Esophagus squamous epithelium (tissue), 5 donors: ENCODE data around the gene MAMDC4. TPM values are rescaled to one million over a fixed set of nuclear protein-coding genes. Genes with fewer than 3 reads are reported as not detected.

Experiments
- DNase-seq: peaks from one replicate; lab custom pipeline; 2025; lab: John Stamatoyannopoulos, UW
- H3K27ac ChIP-seq, 4 donors: fragments of 200-600 bp; sonication (generic); one replicate each; pipeline ENCODE4 v1.5.1; 2016 to 2019; ENCODE audit warnings: mild to moderate bottlenecking in 1 of 4
- H3K27me3 ChIP-seq, 4 donors: fragments of 200-600 bp; sonication (generic); 1 replicate in 3 of 4; 2 replicates in 1 of 4; pipeline versions ENCODE4 v1.5.1 to v1.6.0; 2017 to 2021; ENCODE audit warnings: antibody characterized with exemption in 1 of 4
- H3K36me3 ChIP-seq, 3 donors: fragments of 200-600 bp; sonication (generic); one replicate each; pipeline ENCODE4 v1.5.1; 2016 to 2019
- H3K4me1 ChIP-seq, 3 donors: fragments of 200-600 bp; sonication (generic); one replicate each; pipeline ENCODE4 v1.5.1; 2017 to 2019
- H3K4me3 ChIP-seq, 4 donors: fragments of 200-600 bp; sonication (generic); 1 replicate in 3 of 4; 2 replicates in 1 of 4; pipeline ENCODE4 v1.5.1; 2016 to 2019; ENCODE audit warnings: mild to moderate bottlenecking in 2 of 4, moderate library complexity in 1 of 4
- H3K9me3 ChIP-seq, 3 donors: fragments of 200-600 bp; sonication (generic); one replicate each; pipeline ENCODE4 v1.5.1; 2016 to 2019
- POLR2A ChIP-seq, 4 donors: fragments of 450-650 bp; IDR thresholded peaks; one replicate each; pipeline ENCODE4 v1.6.1; 2017; ENCODE audit warnings: antibody characterized with exemption in 4 of 4, mild to moderate bottlenecking in 4 of 4, moderate library complexity in 3 of 4
- WGBS, 2 donors: methylation state at CpG; one replicate each; pipeline ENCODE4 v1.1.5; 2018; 5-methylcytosine and 5-hydroxymethylcytosine counted together
- intact Hi-C: fragments of 100-400 bp; cut with DNase I; formaldehyde crosslinking; loops from one replicate; pipeline ENCODE4 v1.15.0; 2022
- total RNA-seq, 4 donors: library from RNA; depleted of rRNA; stranded (reverse); fragments of >200 nt; gene quantifications; one replicate each; pipeline ENCODE4 v1.1.0, GENCODE V29; 2016
- TF ChIP-seq, protein P1 (sequence below), 6 experiments: fragments of 450-650 bp in 4 of 6; fragments of 200-600 bp in 2 of 6; sonication (generic) in 2 of 6; IDR thresholded peaks; one replicate each; pipeline ENCODE4 v1.5.1; 2016 to 2019; ENCODE audit warnings: antibody characterized with exemption in 6 of 6, mild to moderate bottlenecking in 4 of 6, moderate library complexity in 4 of 6
- donor health status: DM: yes; HTN: yes; CAD: no.

Gene MAMDC4
- total RNA-seq, 4 donors from 2014 or later, result 1.8 to 2.9 (median 2.7) TPM

DNA sequence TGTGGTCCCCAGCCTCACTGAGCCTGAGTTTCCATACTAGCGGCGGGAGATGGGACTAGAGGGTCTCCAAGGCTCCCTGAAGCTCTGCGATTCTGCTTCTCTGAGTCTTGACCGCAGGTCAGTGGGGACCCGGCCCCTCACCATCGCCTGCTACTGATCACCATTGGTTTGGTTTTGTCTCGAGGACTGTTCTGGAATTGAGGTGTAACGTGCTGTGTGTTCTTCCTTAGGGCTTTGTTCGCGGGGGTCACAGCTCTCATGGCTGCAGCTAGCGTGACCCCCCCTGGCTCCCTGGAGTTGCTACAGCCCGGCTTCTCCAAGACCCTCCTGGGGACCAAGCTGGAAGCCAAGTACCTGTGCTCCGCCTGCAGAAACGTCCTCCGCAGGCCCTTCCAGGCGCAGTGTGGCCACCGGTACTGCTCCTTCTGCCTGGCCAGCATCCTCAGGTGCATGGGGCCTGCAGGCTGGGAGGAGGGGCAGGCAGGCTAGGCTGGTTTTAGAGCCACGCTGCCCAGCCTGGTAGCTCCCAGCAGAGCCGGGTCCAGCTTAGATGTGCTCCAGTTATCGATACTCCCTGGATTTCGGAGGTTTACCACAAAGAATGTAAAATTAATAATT lies 46.4 kb downstream of the MAMDC4 start:
- H3K9me3 ChIP-seq, result no peaks in the 10 kb centered on the region
- no peaks in the 10 kb centered on the region for H3K27me3 ChIP-seq
- WGBS, 2 donors, result 88 to 92% methylated on average over 10 of the region's 21 CpGs
- H3K36me3 ChIP-seq, result peaks cover 0 to 56% (median 9%) of the 10 kb centered on the region in 3 donors
- no peak for DNase-seq
- intact Hi-C loops, result no loop called here
- no peak overlapping the region for H3K4me3 ChIP-seq
- peaks cover 33 to 54% (median 37%) of the 10 kb centered on the region in 3 donors for H3K4me1 ChIP-seq
- peak overlapping the region in 2 of 4 donors; percentile 90 to 93 for H3K27ac ChIP-seq
- TF ChIP-seq, protein P1, sequence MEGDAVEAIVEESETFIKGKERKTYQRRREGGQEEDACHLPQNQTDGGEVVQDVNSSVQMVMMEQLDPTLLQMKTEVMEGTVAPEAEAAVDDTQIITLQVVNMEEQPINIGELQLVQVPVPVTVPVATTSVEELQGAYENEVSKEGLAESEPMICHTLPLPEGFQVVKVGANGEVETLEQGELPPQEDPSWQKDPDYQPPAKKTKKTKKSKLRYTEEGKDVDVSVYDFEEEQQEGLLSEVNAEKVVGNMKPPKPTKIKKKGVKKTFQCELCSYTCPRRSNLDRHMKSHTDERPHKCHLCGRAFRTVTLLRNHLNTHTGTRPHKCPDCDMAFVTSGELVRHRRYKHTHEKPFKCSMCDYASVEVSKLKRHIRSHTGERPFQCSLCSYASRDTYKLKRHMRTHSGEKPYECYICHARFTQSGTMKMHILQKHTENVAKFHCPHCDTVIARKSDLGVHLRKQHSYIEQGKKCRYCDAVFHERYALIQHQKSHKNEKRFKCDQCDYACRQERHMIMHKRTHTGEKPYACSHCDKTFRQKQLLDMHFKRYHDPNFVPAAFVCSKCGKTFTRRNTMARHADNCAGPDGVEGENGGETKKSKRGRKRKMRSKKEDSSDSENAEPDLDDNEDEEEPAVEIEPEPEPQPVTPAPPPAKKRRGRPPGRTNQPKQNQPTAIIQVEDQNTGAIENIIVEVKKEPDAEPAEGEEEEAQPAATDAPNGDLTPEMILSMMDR (IDR thresholded peaks at IDR 0.05), result no peak
- no peak for TF ChIP-seq POLR2A (IDR thresholded peaks at IDR 0.05)

DNA sequence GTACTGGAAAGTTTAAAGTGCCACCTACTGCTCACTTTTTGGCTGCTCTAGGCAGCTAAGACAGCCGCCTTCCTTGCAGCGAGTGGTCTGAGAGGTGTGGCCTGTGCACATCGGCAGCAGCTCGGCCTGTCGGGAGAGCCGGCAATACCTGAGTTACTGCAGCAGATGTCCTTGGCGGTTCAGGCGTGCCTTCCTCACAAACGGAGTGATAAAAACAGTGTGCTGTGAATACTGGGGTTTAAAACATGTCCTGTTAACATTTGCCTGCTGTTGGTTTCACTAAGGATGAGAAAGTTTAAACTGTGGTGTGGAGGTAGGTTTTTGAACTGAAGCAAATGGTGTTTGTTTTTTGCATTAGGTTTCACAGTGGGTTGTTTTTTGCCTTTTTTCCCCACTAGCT lies 47.0 kb downstream of the MAMDC4 start:
- peaks cover 0 to 58% (median 9%) of the 10 kb centered on the region in 3 donors for H3K36me3 ChIP-seq
- peak overlapping the region; percentile 8 to 93 (median 90) for H3K27ac ChIP-seq
- intact Hi-C loops, result no loop called here
- 37 to 43% methylated on average over 7 to 9 of the region's 9 CpGs for WGBS, 2 donors
- H3K4me3 ChIP-seq, result no peak overlapping the region
- no peaks in the 10 kb centered on the region for H3K27me3 ChIP-seq
- DNase-seq, result no peak
- no peak for TF ChIP-seq POLR2A (IDR thresholded peaks at IDR 0.05)
- TF ChIP-seq, protein P1 (IDR thresholded peaks at IDR 0.05), result peak in 1 of 6 experiments; percentile 11
- peaks cover 33 to 60% (median 37%) of the 10 kb centered on the region in 3 donors for H3K4me1 ChIP-seq
- H3K9me3 ChIP-seq, result no peaks in the 10 kb centered on the region

DNA sequence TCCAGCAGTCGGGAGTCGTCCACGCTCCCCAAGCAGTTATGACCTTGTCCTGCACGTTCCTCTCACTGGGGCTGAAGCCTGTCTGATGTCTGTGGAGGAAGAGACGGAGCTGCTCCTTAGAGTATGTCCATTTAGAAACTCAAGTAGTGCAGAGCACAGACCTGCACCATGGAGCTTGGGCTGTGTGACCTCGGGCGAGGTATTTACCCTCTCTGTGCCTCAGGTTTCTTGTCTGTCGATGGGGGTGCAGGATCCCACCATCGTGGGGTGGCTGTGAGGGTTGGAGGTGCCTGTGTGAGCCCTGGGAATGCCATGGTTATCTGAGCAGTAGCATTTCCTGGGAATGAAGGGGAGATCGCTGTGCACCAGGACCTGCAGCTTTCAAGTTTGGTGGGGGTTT lies 48.4 kb downstream of the MAMDC4 start:
- no peaks in the 10 kb centered on the region for H3K9me3 ChIP-seq
- H3K4me1 ChIP-seq, result peaks cover 33 to 60% (median 37%) of the 10 kb centered on the region in 3 donors
- H3K4me3 ChIP-seq, result peak overlapping the region in 2 of 4 donors; percentile 1 to 11
- no peak for TF ChIP-seq POLR2A (IDR thresholded peaks at IDR 0.05)
- TF ChIP-seq, protein P1 (IDR thresholded peaks at IDR 0.05), result no peak
- intact Hi-C loops, result no loop called here
- H3K36me3 ChIP-seq, result peaks cover 0 to 58% (median 9%) of the 10 kb centered on the region in 3 donors
- DNase-seq, result no peak
- H3K27ac ChIP-seq, result peak overlapping the region; percentile 89 to 93 (median 92)
- no peaks in the 10 kb centered on the region for H3K27me3 ChIP-seq
- WGBS, 2 donors, result 81 to 84% methylated on average over 5 to 8 of the region's 10 CpGs

DNA sequence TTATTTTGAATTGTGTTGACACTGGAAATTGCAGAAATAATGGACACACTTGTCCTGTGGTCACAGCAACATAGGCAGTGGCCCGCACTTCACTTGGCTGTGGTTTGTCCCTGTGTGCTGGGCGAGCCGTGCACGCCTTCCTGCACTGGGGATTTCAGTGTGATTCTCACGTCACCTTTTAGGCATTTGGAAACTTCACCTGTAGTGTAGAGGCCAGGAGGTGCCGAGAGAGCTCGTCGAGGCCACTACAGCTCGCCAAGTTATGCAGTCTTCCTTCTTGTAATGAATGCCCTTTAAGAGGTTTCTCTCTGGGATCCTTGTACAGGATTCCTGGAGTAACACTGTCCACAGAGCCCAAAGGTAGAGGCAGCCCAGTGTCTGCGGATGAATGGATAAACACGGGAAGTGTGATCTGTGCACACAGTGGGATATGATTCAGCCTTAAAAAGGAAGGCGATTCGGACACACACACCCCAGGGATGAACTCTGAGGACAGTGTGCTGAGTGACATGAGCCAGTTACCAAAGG lies 48.9 kb downstream of the MAMDC4 start:
- intact Hi-C loops, result no loop called here
- TF ChIP-seq, protein P1 (IDR thresholded peaks at IDR 0.05), result no peak
- TF ChIP-seq POLR2A (IDR thresholded peaks at IDR 0.05), result no peak
- Histone ChIP-seq H3K27me3 (no peaks in the 10 kb centered on the region), H3K27ac (peak overlapping the region; percentile 89 to 93 (median 92)), H3K4me1 (peaks cover 33 to 60% (median 37%) of the 10 kb centered on the region in 3 donors), H3K9me3 (no peaks in the 10 kb centered on the region), H3K36me3 (peaks cover 0 to 58% (median 9%) of the 10 kb centered on the region in 3 donors), H3K4me3 (peak overlapping the region in 2 of 4 donors; percentile 1 to 50)
- DNase-seq, result no peak
- 40 to 51% methylated on average over 7 of the region's 13 CpGs for WGBS, 2 donors
